HUES6 (cell line): ENCODE results near the gene RALB.

Experiments
- H3K27ac ChIP-seq: 2 replicates; pipeline ENCODE4 v1.7.0; 2013; ENCODE audit warnings: low read depth, mild to moderate bottlenecking, low read length, inconsistent platforms
- H3K27me3 ChIP-seq: 2 replicates; pipeline ENCODE4 v1.6.1; 2013; ENCODE audit warnings: low read length; ENCODE audit not compliant: control insufficient read depth, insufficient read depth
- H3K36me3 ChIP-seq: 2 replicates; pipeline ENCODE4 v1.6.1; 2013; ENCODE audit warnings: low read length; ENCODE audit not compliant: control insufficient read depth, insufficient read depth
- H3K4me1 ChIP-seq: 2 replicates; pipeline ENCODE4 v1.6.1; 2013; ENCODE audit warnings: low read length; ENCODE audit not compliant: control insufficient read depth, insufficient read depth
- H3K4me3 ChIP-seq: 2 replicates; pipeline ENCODE4 v1.5.1; 2013; ENCODE audit warnings: low read depth, low read length
- H3K9ac ChIP-seq: one replicate; pipeline ENCODE4 v1.6.1; 2013; ENCODE audit warnings: mild to moderate bottlenecking, low read length
- H3K9me3 ChIP-seq: 2 replicates; pipeline ENCODE4 v1.6.1; 2013; ENCODE audit warnings: low read depth, low read length; ENCODE audit not compliant: control insufficient read depth, insufficient read depth

The RALB gene

GRCh38 chr2:120236316-120236715, 16.3 kb upstream of the RALB start:
- Histone ChIP-seq H3K9me3 (no peaks in the 10 kb centered on the region), H3K4me1 (peaks cover 26% of the 10 kb centered on the region), H3K9ac (no peak overlapping the region), H3K27ac (no peak overlapping the region), H3K36me3 (no peaks in the 10 kb centered on the region), H3K27me3 (no peaks in the 10 kb centered on the region; the same call in 1 of the 2 replicates), H3K4me3 (no peak overlapping the region)

- Histone ChIP-seq H3K27ac (no peak overlapping the region), H3K4me1 (peaks cover 26% of the 10 kb centered on the region), H3K4me3 (no peak overlapping the region), H3K36me3 (no peaks in the 10 kb centered on the region), H3K27me3 (no peaks in the 10 kb centered on the region; the same call in 1 of the 2 replicates), H3K9me3 (no peaks in the 10 kb centered on the region), H3K9ac (no peak overlapping the region)
Measured at GRCh38 chr2:120236791-120237190, 15.9 kb upstream of the RALB start.

- Histone ChIP-seq H3K36me3 (no peaks in the 10 kb centered on the region), H3K9me3 (no peaks in the 10 kb centered on the region), H3K4me1 (peaks cover 26% of the 10 kb centered on the region), H3K27ac (no peak overlapping the region), H3K27me3 (no peaks in the 10 kb centered on the region; the same call in 1 of the 2 replicates), H3K9ac (no peak overlapping the region), H3K4me3 (no peak overlapping the region)
Measured at GRCh38 chr2:120237491-120237902, 15.2 kb upstream of the RALB start.

GRCh38 chr2:120238728-120239487, 13.7 kb upstream of the RALB start:
- Histone ChIP-seq H3K4me3 (no peak overlapping the region), H3K27me3 (no peaks in the 10 kb centered on the region; the same call in 1 of the 2 replicates), H3K9ac (no peak overlapping the region), H3K9me3 (no peaks in the 10 kb centered on the region), H3K27ac (no peak overlapping the region), H3K36me3 (no peaks in the 10 kb centered on the region), H3K4me1 (peaks cover 26% of the 10 kb centered on the region)

- Histone ChIP-seq H3K4me3 (0 out of 2 replicates have a peak overlapping the region, but pooled peaks have one; percentile 2), H3K9ac (no peak overlapping the region), H3K27me3 (no peaks in the 10 kb centered on the region; the same call in 1 of the 2 replicates), H3K9me3 (no peaks in the 10 kb centered on the region), H3K4me1 (peaks cover 29% of the 10 kb centered on the region), H3K36me3 (no peaks in the 10 kb centered on the region), H3K27ac (no peak overlapping the region)
Measured at GRCh38 chr2:120239488-120240287, 13.0 kb upstream of the RALB start.

- Histone ChIP-seq H3K4me3 (no peak overlapping the region), H3K4me1 (peaks cover 42% of the 10 kb centered on the region), H3K36me3 (no peaks in the 10 kb centered on the region), H3K9me3 (no peaks in the 10 kb centered on the region), H3K27me3 (no peaks in the 10 kb centered on the region; the same call in 1 of the 2 replicates), H3K9ac (no peak overlapping the region), H3K27ac (no peak overlapping the region)
Measured at GRCh38 chr2:120240901-120241429, 11.7 kb upstream of the RALB start.

GRCh38 chr2:120241684-120242083, 11.0 kb upstream of the RALB start:
- no peaks in the 10 kb centered on the region; the same call in 1 of the 2 replicates for H3K27me3 ChIP-seq
- H3K27ac ChIP-seq, result no peak overlapping the region
- H3K4me3 ChIP-seq, result no peak overlapping the region
- H3K4me1 ChIP-seq, result peaks cover 48% of the 10 kb centered on the region
- H3K9ac ChIP-seq, result no peak overlapping the region
- H3K9me3 ChIP-seq, result no peaks in the 10 kb centered on the region
- no peaks in the 10 kb centered on the region for H3K36me3 ChIP-seq

- peaks cover 48% of the 10 kb centered on the region for H3K4me1 ChIP-seq
- no peak overlapping the region for H3K27ac ChIP-seq
- H3K9ac ChIP-seq, result no peak overlapping the region
- H3K9me3 ChIP-seq, result no peaks in the 10 kb centered on the region
- H3K36me3 ChIP-seq, result no peaks in the 10 kb centered on the region
- H3K27me3 ChIP-seq, result no peaks in the 10 kb centered on the region; the same call in 1 of the 2 replicates
- H3K4me3 ChIP-seq, result no peak overlapping the region
Measured at GRCh38 chr2:120243211-120243610, 9.4 kb upstream of the RALB start.

- Histone ChIP-seq H3K36me3 (no peaks in the 10 kb centered on the region), H3K4me1 (peaks cover 40% of the 10 kb centered on the region), H3K4me3 (no peak overlapping the region), H3K27me3 (no peaks in the 10 kb centered on the region; the same call in 1 of the 2 replicates), H3K27ac (no peak overlapping the region), H3K9ac (no peak overlapping the region), H3K9me3 (no peaks in the 10 kb centered on the region)
Measured at GRCh38 chr2:120243875-120244553, 8.6 kb upstream of the RALB start.

- Histone ChIP-seq H3K27ac (no peak overlapping the region), H3K4me1 (peaks cover 31% of the 10 kb centered on the region), H3K27me3 (peaks cover 7% of the 10 kb centered on the region), H3K9me3 (no peaks in the 10 kb centered on the region), H3K9ac (no peak overlapping the region), H3K36me3 (no peaks in the 10 kb centered on the region), H3K4me3 (no peak overlapping the region)
Measured at GRCh38 chr2:120244656-120245519, 7.8 kb upstream of the RALB start.
